GM21786 (cell line): ENCODE measurements around the gene JPT2.

Source experiments
- ATAC-seq: cut with Tn5 transposase; IDR thresholded peaks from one replicate; pipeline ENCODE4 v1.9.1; 2021; ENCODE audit not compliant: unreplicated experiment

Gene JPT2, protein sequence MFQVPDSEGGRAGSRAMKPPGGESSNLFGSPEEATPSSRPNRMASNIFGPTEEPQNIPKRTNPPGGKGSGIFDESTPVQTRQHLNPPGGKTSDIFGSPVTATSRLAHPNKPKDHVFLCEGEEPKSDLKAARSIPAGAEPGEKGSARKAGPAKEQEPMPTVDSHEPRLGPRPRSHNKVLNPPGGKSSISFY

GRCh38 chr16:1677942-1678499, at the start of gene JPT2:
Gene JPT2 (plus strand): TSS chr16:1678279. CDS start chr16:1678313, 34 bp downstream.
- peak; percentile 95 for ATAC-seq

DNA sequence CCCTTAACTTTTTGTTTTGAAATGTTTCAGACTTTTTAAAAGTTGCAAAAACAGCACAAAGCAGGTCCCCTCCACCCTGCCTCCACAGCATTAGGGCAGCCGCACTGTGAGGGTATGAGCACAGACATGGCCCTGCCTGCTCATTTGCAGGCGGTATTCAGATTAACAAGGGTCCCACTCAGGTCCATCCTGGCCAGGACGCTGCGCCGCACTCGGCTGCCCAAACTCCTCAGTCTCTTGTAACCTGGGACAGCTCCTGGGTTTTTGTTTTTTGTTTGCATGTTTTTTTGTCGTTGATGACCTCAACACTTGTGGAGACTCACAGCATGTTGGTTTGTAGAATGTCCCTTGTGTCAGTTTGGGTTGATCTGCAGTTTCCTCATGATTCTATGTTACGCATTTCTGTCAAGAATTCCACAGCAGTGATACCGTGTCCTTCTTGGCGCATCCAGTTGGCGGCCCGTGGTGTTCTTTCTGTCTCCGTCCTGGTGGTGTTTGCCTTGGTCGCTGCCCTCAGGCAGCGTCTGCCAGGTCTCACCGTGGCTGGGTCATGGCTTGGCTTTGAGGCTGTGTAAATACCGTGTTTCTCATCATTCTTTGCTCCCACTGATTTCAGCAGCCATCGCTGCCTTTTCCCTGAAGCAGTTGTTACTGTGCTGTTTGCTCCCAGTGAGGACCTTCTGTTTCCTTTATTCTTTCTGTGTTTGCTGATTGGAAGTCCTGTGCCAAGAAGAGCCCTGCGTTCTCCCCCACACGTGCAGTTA, 47.4 kb upstream of the JPT2 start:
- no peak for ATAC-seq

DNA sequence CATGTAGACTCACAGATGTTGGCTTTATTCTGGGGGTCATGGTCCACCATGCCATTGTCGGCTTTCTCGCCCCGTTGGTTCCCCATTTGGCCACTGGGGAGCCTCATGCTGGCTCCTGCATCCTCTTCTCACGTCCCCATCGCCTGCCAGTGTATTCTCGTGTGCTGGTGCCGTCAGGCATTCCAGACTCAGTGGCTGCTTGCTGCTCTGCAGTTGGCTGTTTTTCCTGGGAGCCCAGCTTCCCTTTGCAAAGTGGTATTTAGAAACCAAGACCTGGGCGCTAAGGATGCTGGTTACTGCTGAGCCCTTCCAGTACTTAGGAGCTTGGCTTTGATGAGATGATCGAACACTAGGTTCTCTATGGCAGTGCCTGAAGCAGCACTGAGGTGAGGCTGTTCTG, 46.8 kb upstream of the JPT2 start:
- ATAC-seq = no peak

- ATAC-seq = no peak
These were observed 46.0 kb upstream of the JPT2 start for GRCh38 chr16:1631931-1632637.

DNA sequence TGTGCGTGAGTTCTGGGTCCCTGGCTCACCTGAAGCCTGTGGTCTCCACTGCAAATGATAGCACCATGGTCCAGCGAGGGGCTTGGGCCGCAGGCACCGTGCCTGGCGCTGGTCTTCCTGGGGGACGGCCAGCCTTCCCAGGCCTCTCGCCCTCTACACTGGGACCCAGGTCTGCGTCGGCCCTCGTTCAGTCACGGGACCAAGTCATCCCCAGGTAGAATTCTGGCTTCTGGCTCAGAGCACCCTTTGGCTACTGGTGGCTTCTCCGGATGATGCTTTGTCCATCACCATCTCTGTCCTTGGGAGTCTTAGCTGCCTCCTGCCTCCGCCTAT, 45.5 kb upstream of the JPT2 start:
- ATAC-seq = no peak

- no peak for ATAC-seq
These were observed 44.8 kb upstream of the JPT2 start for GRCh38 chr16:1633310-1633709.

- ATAC-seq = no peak
These were observed 43.5 kb upstream of the JPT2 start for GRCh38 chr16:1634541-1634940.

DNA sequence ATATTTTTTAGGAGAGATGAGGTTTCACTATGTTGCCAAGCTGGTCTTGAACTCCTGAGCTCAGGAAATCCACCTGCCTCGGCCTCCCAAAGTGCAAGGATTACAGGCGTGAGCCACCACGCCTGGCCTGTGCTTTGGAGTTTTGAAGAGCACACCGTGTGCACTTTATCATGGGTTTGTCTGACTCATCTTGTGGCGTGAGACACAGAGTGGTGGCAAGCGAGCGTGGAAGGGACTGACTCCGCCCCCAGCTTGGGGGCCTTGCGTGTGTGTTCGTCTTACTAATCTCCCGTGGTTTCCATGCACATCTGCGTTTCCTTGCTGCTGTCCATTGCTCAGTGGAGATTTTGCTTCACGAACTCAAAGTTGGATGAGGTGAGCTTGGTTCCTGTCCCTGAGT, 43.0 kb upstream of the JPT2 start:
- ATAC-seq = no peak

GRCh38 chr16:1637526-1637925, 40.6 kb upstream of the JPT2 start:
- no peak for ATAC-seq

- ATAC-seq = no peak
These were observed 39.3 kb upstream of the JPT2 start for GRCh38 chr16:1638757-1639156.

GRCh38 chr16:1639282-1639681, 38.8 kb upstream of the JPT2 start:
- no peak for ATAC-seq

DNA sequence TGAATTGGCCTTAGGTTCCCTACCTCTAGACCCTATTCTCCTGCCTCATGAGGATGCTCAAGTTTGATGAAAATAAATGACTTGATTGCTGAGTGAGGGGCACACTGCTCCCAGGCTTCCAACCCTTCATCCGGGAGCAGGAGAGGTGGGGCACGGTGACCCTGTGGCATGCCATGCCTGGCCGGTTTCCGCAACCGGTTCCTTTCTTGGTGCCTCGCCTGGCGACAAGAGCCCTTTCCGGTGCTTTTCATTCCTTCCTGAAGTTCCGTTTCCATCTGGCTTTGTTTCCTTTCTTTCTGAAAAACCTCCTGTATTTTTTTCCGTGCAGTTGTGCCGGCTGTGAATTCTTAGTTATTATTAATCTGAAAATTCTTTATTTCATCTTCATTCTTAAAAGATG, 38.2 kb upstream of the JPT2 start:
- ATAC-seq = no peak

DNA sequence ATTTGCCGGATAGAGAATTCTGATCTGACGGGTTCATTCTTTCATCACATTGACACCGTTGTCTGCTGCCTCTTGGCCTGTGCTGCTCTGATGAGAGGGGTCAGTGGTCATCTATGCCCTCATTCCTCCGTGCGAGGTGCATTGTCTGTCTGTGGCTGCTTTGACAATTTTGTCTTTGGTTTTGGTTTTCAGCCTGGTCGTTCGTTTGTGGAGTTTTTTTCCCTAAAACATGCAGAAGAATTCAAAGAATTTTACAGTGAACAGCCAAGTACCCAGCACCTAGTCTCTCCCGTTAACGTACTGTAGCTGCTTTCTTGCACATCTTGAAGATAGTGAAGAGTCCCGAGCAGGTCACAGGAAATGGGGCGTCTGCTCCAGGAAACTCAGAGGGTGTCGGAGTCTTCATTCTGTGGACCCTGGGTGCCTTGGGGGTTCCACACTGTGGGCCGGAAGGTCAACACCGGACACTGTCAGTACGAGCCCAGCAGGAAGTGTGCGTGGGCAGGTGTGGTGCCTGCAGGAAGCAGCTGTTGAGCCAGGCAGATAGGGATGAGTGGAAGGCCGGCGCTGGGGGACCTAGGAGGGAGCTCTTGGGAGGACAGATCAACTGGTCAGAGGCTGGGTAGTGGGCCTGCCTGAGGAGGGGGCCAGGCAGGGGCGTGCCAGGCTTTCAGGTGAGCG, 37.7 kb upstream of the JPT2 start:
- ATAC-seq = no peak

DNA sequence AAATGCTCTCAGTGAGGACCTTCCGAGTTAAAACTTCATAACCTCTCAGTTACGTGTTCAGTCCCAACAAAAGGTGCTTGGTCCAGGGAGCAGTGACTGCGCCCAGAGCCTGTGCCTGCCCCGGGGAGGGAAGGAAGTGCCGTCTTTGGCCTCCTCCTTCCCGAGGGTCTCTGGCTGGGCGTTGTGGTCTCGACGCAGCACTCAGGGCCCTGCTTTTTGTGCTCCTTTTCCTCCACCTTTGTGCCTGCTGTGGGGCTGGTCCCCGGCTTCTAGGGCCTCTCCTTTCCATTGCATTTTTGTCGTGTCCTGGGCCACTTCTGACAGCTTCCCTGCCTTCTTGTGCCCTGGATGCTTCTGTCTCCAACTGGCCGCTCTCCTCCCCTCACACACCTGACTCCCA, 36.8 kb upstream of the JPT2 start:
- no peak for ATAC-seq

GRCh38 chr16:1642148-1642547, 35.9 kb upstream of the JPT2 start:
- ATAC-seq = no peak

GRCh38 chr16:1642753-1643152, 35.3 kb upstream of the JPT2 start:
- no peak for ATAC-seq

DNA sequence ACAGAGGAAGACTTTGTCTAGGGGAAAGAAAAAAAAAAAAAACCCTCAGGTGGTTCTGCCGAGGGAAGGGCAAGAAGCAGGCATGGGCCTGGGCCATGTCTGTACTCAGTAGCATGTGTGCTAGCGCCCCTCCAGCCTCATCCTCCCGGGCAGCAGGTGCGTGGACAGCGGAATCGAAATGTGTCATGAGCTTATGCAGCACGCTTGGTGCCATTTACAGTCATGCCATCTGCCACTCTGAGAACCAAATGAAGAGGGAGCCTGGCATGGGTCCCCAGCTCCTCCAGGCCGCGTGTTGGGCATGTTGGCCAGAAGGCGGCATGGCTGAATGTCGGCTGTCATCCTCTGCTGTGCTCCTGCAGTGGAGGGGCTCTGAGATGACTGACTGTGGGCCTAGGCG, 34.6 kb upstream of the JPT2 start:
- ATAC-seq = no peak

DNA sequence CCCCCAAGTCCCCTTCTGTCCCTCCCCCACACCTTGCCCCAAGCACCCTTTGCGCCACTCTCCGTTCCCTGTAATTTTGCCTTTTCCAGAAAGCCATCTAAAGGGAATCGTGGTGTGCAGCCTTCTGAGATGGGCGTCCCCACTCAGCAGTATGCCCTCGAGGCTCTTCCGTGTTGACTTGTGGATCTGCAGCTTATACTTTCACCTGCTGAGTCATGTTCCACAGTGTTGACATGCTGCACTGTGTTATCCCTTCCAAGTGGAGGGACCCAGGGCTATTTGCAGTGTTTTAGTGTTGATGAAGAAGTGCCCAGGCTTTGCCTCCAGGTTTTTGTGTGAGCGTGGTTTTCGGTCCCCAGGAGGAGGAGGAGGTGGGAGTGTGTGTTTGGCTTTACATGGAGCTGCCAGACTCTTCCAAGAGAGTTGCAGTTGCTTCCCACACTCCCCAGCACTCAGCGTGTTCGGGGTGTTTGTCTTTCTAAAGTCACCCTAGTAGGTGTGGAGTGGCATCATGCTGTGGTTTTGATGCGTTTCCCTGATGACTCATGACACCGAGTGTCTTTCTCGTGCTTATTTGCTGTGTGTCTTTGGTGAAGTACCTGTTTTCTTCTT, 32.1 kb upstream of the JPT2 start:
- ATAC-seq = no peak

DNA sequence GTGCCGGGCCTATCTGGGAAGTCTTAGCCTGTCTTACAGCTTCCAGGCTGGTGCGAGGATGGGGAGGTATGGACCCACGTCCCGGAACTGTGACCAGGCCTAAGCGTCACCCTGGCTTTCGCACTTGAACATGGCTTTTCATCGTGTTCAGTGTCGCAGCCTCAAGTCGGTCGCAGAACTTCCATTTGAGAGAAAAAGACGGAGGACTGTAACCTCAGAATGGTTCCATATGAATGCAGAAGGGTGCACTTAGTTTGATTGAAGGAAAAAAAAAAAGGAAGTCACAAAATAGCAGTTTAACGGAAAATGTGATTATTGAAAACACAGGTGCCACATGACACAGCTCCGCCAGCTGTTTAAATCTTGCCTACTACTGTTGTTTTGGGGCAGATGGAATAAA, 30.2 kb upstream of the JPT2 start:
- no peak for ATAC-seq

- ATAC-seq = no peak
These were observed 27.9 kb upstream of the JPT2 start for GRCh38 chr16:1650131-1650530.
